ENCODE results near the gene SLC25A21.

DNA sequence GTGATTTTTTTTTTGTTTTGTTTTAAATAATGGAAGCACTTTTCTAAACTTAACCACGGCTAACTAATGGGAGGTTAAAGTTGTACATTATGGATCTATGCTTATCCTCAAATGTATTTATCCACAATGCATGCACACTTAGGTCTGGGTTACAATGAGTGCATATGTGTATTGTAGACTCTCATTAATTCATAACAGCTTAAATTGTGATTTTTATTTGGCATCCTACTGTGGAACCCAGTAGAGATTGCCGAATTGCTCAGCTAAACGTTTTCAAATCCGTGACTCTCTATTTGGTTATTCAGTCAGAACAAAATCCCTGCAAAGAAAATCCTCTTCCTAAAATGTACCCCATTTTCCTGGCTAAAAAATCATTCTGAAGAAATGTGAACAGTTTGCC lies 244.0 kb downstream of the SLC25A21 start:
- TF ChIP-seq EZH2 (IDR thresholded peaks at IDR 0.05) (no peak), EZH2phosphoT487 (IDR thresholded peaks at IDR 0.05) (no peak)
- TF ChIP-seq, protein P1, sequence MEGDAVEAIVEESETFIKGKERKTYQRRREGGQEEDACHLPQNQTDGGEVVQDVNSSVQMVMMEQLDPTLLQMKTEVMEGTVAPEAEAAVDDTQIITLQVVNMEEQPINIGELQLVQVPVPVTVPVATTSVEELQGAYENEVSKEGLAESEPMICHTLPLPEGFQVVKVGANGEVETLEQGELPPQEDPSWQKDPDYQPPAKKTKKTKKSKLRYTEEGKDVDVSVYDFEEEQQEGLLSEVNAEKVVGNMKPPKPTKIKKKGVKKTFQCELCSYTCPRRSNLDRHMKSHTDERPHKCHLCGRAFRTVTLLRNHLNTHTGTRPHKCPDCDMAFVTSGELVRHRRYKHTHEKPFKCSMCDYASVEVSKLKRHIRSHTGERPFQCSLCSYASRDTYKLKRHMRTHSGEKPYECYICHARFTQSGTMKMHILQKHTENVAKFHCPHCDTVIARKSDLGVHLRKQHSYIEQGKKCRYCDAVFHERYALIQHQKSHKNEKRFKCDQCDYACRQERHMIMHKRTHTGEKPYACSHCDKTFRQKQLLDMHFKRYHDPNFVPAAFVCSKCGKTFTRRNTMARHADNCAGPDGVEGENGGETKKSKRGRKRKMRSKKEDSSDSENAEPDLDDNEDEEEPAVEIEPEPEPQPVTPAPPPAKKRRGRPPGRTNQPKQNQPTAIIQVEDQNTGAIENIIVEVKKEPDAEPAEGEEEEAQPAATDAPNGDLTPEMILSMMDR (IDR thresholded peaks at IDR 0.05) = no peak
